Ovary (tissue), 3 donors: ENCODE results near the gene SLC35E3.

ENCODE experiments used
- POLR2A ChIP-seq: fragments of 450-650 bp; IDR thresholded peaks from one replicate; pipeline ENCODE4 v1.6.1; 2017; ENCODE audit warnings: antibody characterized with exemption, mild to moderate bottlenecking, moderate library complexity
- TF ChIP-seq, protein P1 (sequence below), 3 donors: fragments of 450-650 bp in 2 of 3; fragments of 200-600 bp in 1 of 3; IDR thresholded peaks; one replicate each; pipeline versions ENCODE4 v1.5.1 to v1.8.0; 2016 to 2022; ENCODE audit warnings: antibody characterized with exemption in 3 of 3, mild to moderate bottlenecking in 1 of 3
- donor health status: DM: no; HTN: no; CAD: no.

DNA sequence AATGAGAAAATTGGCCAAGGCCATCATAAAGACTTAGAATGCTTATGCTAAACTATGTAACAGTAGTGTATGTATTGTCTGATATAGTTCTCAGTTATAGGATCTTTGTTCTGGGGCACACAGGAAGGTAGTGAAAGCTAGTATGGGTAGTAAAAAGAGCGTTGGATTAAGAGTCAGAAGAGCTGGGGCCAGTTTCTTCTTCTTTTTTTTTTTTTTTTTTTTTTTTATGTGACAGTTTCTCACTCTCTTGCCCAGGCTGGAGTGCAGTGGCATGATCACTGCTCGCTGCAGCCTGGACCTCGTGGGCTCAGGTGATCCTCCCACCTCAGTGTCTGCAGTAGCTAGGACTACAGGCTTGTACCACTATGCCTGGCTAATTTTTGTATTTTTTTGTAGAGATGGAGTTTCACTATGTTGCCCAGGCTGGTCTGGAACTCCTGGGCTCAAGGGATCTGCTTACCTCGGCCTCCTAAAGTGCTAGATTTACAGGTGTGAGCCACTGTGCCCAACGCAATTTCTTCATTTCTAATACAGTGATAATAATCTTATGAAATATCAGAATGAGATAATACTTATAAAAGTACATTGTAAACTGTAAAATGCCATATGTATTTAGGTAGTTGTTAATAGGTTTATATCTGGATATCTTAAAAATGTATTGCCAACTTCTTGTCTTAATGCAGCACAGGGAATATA, 69.4 kb downstream of the SLC35E3 start:
- TF ChIP-seq, protein P1, sequence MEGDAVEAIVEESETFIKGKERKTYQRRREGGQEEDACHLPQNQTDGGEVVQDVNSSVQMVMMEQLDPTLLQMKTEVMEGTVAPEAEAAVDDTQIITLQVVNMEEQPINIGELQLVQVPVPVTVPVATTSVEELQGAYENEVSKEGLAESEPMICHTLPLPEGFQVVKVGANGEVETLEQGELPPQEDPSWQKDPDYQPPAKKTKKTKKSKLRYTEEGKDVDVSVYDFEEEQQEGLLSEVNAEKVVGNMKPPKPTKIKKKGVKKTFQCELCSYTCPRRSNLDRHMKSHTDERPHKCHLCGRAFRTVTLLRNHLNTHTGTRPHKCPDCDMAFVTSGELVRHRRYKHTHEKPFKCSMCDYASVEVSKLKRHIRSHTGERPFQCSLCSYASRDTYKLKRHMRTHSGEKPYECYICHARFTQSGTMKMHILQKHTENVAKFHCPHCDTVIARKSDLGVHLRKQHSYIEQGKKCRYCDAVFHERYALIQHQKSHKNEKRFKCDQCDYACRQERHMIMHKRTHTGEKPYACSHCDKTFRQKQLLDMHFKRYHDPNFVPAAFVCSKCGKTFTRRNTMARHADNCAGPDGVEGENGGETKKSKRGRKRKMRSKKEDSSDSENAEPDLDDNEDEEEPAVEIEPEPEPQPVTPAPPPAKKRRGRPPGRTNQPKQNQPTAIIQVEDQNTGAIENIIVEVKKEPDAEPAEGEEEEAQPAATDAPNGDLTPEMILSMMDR (IDR thresholded peaks at IDR 0.05) = no peak
- TF ChIP-seq POLR2A = no peak
